Testis (tissue), 3 donors: ENCODE results near the gene ASAP2. TPM values are rescaled to one million over a fixed set of nuclear protein-coding genes. Genes with fewer than 3 reads are reported as not detected.

ENCODE experiments used
- DNase-seq: peaks from one replicate; pipeline ENCODE4 v3.0.0-alpha.2; 2019
- H3K27ac ChIP-seq, 2 donors: fragments of 200-600 bp; sonication (generic); one replicate each; pipeline ENCODE4 v1.5.1; 2019
- H3K27me3 ChIP-seq: fragments of 200-600 bp; sonication (generic); one replicate; pipeline ENCODE4 v1.5.1; 2019
- H3K36me3 ChIP-seq: fragments of 200-600 bp; sonication (generic); one replicate; pipeline ENCODE4 v1.5.1; 2017; ENCODE audit warnings: low read depth; ENCODE audit errors: missing control alignments
- H3K4me1 ChIP-seq: fragments of 200-600 bp; sonication (generic); one replicate; pipeline ENCODE4 v1.5.1; 2019
- H3K4me3 ChIP-seq, 2 donors: fragments of 200-600 bp; sonication (generic); one replicate each; pipeline ENCODE4 v1.5.1; 2017 to 2019
- H3K9me3 ChIP-seq: fragments of 200-600 bp; sonication (generic); one replicate; pipeline ENCODE4 v1.5.1; 2017
- POLR2A ChIP-seq: fragments of 450-650 bp; IDR thresholded peaks from one replicate; pipeline ENCODE4 v1.6.1; 2017; ENCODE audit warnings: antibody characterized with exemption, mild to moderate bottlenecking, moderate library complexity
- WGBS, 2 donors: methylation state at CpG; one replicate each; pipeline ENCODE4 v1.1.5; 2018; 5-methylcytosine and 5-hydroxymethylcytosine counted together
- intact Hi-C: fragments of 100-400 bp; cut with DNase I; formaldehyde crosslinking; loops from one replicate; pipeline ENCODE4 v1.15.1; 2023; ENCODE audit warnings: low total_unique reads
- polyA plus RNA-seq: library from polyadenylated mRNA; stranded (reverse); fragments of 350-450 nt; fragmentation: Illumina TruSeq; extraction: RNeasy Lipid Tissue Mini Kit (QIAGEN cat#74804); gene quantifications from one replicate; pipeline ENCODE4 v1.2.3, GENCODE V29; 2014; ENCODE audit warnings: low read depth, low replicate concordance; ENCODE audit not compliant: insufficient read depth
- total RNA-seq, 2 donors: library from RNA; depleted of rRNA; stranded (reverse); fragments of >200 nt; gene quantifications; one replicate each; pipeline ENCODE4 v1.2.3, GENCODE V29; 2016
- TF ChIP-seq, protein P1 (sequence below), 3 experiments: fragments of 450-650 bp in 2 of 3; fragments of 200-600 bp in 1 of 3; sonication (generic) in 1 of 3; IDR thresholded peaks; one replicate each; pipeline ENCODE4 v1.5.1; 2016 to 2019; ENCODE audit warnings: antibody characterized with exemption in 3 of 3, mild to moderate bottlenecking in 2 of 3, moderate library complexity in 1 of 3

The ASAP2 gene
- total and polyA plus RNA-seq, 3 donors from 2014 or later: 42.4 to 87.2 (median 79.0) TPM

DNA sequence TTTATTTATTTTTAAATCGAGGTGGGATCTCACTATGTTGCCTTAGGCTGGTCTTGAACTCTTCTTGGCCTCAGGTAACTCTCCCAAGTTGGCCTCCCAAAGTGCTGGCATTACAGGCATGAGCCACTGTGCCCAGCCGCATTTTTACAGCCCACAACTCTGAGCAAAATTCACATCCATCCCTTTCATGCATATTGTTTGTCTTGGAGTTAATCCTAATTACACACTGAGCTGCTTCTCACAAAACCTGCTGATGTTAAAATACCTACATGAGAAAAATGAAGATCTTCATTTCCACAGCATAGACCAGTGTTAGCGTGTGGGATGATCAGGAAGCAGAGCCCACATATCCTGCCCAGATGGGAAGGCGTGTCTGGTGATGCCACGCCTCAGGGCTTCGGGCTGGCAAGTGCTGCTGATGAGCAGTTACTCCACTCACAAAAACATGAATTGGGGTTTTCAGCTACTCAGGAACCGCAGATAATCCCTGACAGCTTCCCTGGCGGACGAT, 202.1 kb downstream of the ASAP2 start:
- no peaks in the 10 kb centered on the region for H3K36me3 ChIP-seq
- intact Hi-C loops: no loop called here
- no peak overlapping the region for H3K27ac ChIP-seq
- no peaks in the 10 kb centered on the region for H3K4me1 ChIP-seq
- H3K9me3 ChIP-seq: no peaks in the 10 kb centered on the region
- no peak for DNase-seq
- 90 to 93% methylated on average over 8 to 9 of the region's 9 CpGs for WGBS, 2 donors
- TF ChIP-seq POLR2A: no peak
- TF ChIP-seq, protein P1, sequence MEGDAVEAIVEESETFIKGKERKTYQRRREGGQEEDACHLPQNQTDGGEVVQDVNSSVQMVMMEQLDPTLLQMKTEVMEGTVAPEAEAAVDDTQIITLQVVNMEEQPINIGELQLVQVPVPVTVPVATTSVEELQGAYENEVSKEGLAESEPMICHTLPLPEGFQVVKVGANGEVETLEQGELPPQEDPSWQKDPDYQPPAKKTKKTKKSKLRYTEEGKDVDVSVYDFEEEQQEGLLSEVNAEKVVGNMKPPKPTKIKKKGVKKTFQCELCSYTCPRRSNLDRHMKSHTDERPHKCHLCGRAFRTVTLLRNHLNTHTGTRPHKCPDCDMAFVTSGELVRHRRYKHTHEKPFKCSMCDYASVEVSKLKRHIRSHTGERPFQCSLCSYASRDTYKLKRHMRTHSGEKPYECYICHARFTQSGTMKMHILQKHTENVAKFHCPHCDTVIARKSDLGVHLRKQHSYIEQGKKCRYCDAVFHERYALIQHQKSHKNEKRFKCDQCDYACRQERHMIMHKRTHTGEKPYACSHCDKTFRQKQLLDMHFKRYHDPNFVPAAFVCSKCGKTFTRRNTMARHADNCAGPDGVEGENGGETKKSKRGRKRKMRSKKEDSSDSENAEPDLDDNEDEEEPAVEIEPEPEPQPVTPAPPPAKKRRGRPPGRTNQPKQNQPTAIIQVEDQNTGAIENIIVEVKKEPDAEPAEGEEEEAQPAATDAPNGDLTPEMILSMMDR (IDR thresholded peaks at IDR 0.05): no peak
- no peaks in the 10 kb centered on the region for H3K27me3 ChIP-seq
- H3K4me3 ChIP-seq: no peak overlapping the region

DNA sequence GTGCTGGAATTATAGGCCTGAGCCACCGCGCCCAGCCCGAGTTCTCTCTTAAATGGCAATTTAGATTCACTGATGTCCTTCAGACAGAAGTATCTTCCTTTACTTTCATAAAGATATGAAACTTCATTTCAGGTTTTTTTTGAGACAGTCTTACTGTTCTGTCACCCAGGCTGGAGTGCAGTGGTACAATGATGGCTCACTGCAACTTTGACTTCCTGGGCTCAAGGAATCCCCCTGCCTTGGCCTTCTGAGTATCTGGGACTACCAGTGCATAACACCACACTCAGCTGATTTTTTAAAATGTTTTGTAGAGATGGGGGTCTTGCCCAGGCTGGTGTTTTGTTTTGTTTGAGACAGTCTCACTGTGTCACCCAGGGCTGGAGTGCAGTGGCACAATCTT, 203.5 kb downstream of the ASAP2 start:
- 95 to 97% methylated on average over 3 of the region's 3 CpGs for WGBS, 2 donors
- no peak for DNase-seq
- intact Hi-C loops: no loop called here
- TF ChIP-seq, protein P1 (IDR thresholded peaks at IDR 0.05): no peak
- TF ChIP-seq POLR2A: no peak
- Histone ChIP-seq H3K27me3 (no peaks in the 10 kb centered on the region), H3K36me3 (no peaks in the 10 kb centered on the region), H3K9me3 (no peaks in the 10 kb centered on the region), H3K4me3 (no peak overlapping the region), H3K27ac (no peak overlapping the region), H3K4me1 (no peaks in the 10 kb centered on the region)

DNA sequence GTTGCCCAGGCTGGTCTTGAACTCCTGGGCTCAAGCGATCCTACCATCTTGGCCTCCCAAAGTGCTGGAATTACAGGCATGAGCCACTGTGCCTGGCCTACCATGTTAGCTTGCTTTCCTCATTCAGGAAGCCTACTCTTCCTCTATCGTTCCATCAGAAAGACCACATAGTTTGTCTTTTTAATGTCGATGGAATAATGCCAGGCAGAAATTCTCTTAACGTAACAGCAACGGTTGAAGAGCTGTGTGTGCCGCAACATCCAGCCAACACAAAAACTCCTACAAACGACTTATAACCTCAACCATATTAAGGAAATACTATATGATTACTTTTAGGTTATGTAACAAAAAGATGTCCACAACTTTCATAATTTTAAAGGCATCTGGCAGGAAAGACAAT, 206.2 kb downstream of the ASAP2 start:
- Histone ChIP-seq H3K4me3 (no peak overlapping the region), H3K27ac (no peak overlapping the region), H3K36me3 (no peaks in the 10 kb centered on the region), H3K4me1 (no peaks in the 10 kb centered on the region), H3K9me3 (no peaks in the 10 kb centered on the region), H3K27me3 (no peaks in the 10 kb centered on the region)
- 78% methylated on average over 7 of the region's 7 CpGs for WGBS, 2 donors
- no peak for DNase-seq
- intact Hi-C loops: no loop called here
- no peak for TF ChIP-seq POLR2A
- TF ChIP-seq, protein P1 (IDR thresholded peaks at IDR 0.05): no peak

DNA sequence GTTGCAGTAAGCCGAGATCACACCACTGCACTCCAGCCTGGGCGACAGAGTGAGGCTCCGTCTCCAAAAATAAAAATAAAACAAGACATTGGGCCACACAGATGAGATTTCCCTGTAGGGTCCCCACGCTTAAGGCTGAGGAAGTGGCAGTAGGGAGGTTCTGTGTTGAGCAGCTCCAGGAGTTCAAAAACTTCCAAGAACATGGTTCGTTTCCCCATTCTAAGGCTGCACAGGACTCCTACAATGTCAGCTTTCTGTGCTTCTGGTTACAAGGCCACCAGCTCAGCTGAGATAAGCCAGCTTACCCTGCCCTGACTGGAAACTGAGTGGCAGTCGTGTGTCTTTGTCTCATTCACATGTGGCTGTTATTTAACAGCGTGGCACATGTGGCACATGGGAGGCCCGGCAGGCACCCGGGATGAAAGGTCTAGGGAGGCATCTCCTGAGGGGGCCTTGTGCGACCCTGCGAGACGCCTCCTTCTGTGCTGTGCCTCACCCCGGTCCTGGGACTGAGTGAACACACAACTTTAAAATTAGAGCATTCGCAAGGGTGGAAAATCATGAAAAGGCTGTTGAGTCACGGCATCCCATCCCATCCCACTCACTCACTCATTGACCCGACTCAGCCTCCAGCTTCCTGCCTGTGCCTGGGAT, 209.0 kb downstream of the ASAP2 start:
- Histone ChIP-seq H3K4me3 (no peak overlapping the region), H3K27ac (no peak overlapping the region), H3K4me1 (no peaks in the 10 kb centered on the region), H3K9me3 (no peaks in the 10 kb centered on the region), H3K27me3 (no peaks in the 10 kb centered on the region), H3K36me3 (no peaks in the 10 kb centered on the region)
- WGBS, 2 donors: 77 to 90% methylated on average over 10 to 16 of the region's 16 CpGs
- TF ChIP-seq, protein P1 (IDR thresholded peaks at IDR 0.05): no peak
- no peak for TF ChIP-seq POLR2A
- DNase-seq: peak; percentile 49
- intact Hi-C loops: no loop called here
